CD14-positive monocyte (primary cell): ENCODE results near the gene WIZ. TPM values are rescaled to one million over a fixed set of nuclear protein-coding genes. Genes with fewer than 3 reads are reported as not detected.

Experiments used
- DNase-seq, 3 donors: peaks; one replicate each; pipeline ENCODE4 v3.0.0-alpha.2; 2011 to 2022
- H2AFZ ChIP-seq: 2 replicates; pipeline ENCODE4 v1.6.0; 2012; ENCODE audit warnings: mild to moderate bottlenecking, low read depth, low read length, inconsistent platforms; ENCODE audit not compliant: insufficient read depth, poor library complexity, severe bottlenecking
- H3K27ac ChIP-seq, 2 donors: 1 replicate in 1 of 2; 2 replicates in 1 of 2; pipeline ENCODE4 v1.5.1; 2012 to 2013; ENCODE audit warnings: low read length in 2 of 2, control low read depth in 1 of 2, inconsistent platforms in 1 of 2, low read depth in 1 of 2, mild to moderate bottlenecking in 1 of 2
- H3K27me3 ChIP-seq, 2 donors: one replicate each; pipeline versions ENCODE4 v1.6.0 to v1.6.1; 2011 to 2013; ENCODE audit warnings: low read length in 2 of 2; ENCODE audit not compliant: control insufficient read depth in 2 of 2, insufficient read depth in 2 of 2
- H3K36me3 ChIP-seq, 2 donors: replicated peaks in 1 of 2; 1 replicate in 1 of 2; 2 replicates in 1 of 2; pipeline versions ENCODE4 v1.5.1 to v1.6.1; 2012 to 2013; ENCODE audit warnings: low read length in 2 of 2, control low read depth in 1 of 2, inconsistent platforms in 1 of 2, mild to moderate bottlenecking in 1 of 2; ENCODE audit not compliant: insufficient read depth in 2 of 2, control insufficient read depth in 1 of 2
- H3K4me1 ChIP-seq, 2 donors: 1 replicate in 1 of 2; 2 replicates in 1 of 2; pipeline versions ENCODE4 v1.5.1 to v1.6.1; 2012 to 2013; ENCODE audit warnings: low read length in 2 of 2, control low read depth in 1 of 2, inconsistent platforms in 1 of 2, mild to moderate bottlenecking in 1 of 2, moderate library complexity in 1 of 2; ENCODE audit not compliant: insufficient read depth in 2 of 2, control insufficient read depth in 1 of 2
- H3K4me2 ChIP-seq: replicated peaks from 2 replicates; pipeline ENCODE3; 2012; ENCODE audit warnings: low read length, moderate library complexity, mild to moderate bottlenecking; ENCODE audit not compliant: poor library complexity, severe bottlenecking; ENCODE audit errors: extremely low read depth
- H3K4me3 ChIP-seq, 3 experiments: fragments of 200-600 bp in 1 of 3; sonication (generic) in 1 of 3; replicated peaks in 1 of 3; 1 replicate in 2 of 3; 2 replicates in 1 of 3; pipeline ENCODE4 v1.5.1; 2011 to 2013; ENCODE audit warnings: low read length in 3 of 3, mild to moderate bottlenecking in 3 of 3, control low read depth in 2 of 3, low read depth in 2 of 3, inconsistent platforms in 1 of 3, moderate library complexity in 1 of 3
- H3K79me2 ChIP-seq: 2 replicates; pipeline ENCODE4 v1.6.0; 2012; ENCODE audit warnings: mild to moderate bottlenecking, control low read depth, inconsistent platforms, low read length, moderate library complexity; ENCODE audit not compliant: insufficient read depth
- H3K9ac ChIP-seq: 2 replicates; pipeline ENCODE4 v1.6.0; 2017; ENCODE audit warnings: low read length, mild to moderate bottlenecking; ENCODE audit not compliant: insufficient read depth, poor library complexity, severe bottlenecking
- H3K9me3 ChIP-seq, 2 donors: replicated peaks in 1 of 2; 1 replicate in 1 of 2; 2 replicates in 1 of 2; pipeline versions ENCODE4 v1.5.1 to v1.6.1; 2012 to 2013; ENCODE audit warnings: low read length in 2 of 2, control low read depth in 1 of 2; ENCODE audit not compliant: control insufficient read depth in 1 of 2, insufficient read depth in 1 of 2
- H4K20me1 ChIP-seq: 2 replicates; pipeline ENCODE4 v1.6.0; 2012; ENCODE audit warnings: mild to moderate bottlenecking, low read length, control low read depth, moderate library complexity; ENCODE audit not compliant: insufficient read depth
- H3K27ac Mint-ChIP-seq, 7 donors: one replicate each; pipeline ENCODE4 v1.8.0; 2020; ENCODE audit warnings: mild to moderate bottlenecking in 7 of 7, mixed read lengths in 7 of 7, moderate library complexity in 6 of 7, inconsistent platforms in 2 of 7
- H3K27me3 Mint-ChIP-seq, 3 donors: one replicate each; pipeline ENCODE4 v1.8.0; 2021 to 2022; ENCODE audit warnings: low read depth in 3 of 3, mild to moderate bottlenecking in 3 of 3, mixed read lengths in 3 of 3, moderate library complexity in 3 of 3, inconsistent platforms in 1 of 3
- H3K36me3 Mint-ChIP-seq, 2 donors: one replicate each; pipeline ENCODE4 v1.8.0; 2020; ENCODE audit warnings: mixed read lengths in 2 of 2, inconsistent platforms in 1 of 2, mild to moderate bottlenecking in 1 of 2
- H3K4me1 Mint-ChIP-seq: one replicate; pipeline ENCODE4 v1.8.0; 2020; ENCODE audit warnings: mild to moderate bottlenecking, mixed read lengths
- H3K4me3 Mint-ChIP-seq, 2 donors: one replicate each; pipeline ENCODE4 v1.8.0; 2020; ENCODE audit warnings: mild to moderate bottlenecking in 2 of 2, mixed read lengths in 2 of 2, moderate library complexity in 1 of 2
- H3K9me3 Mint-ChIP-seq, 7 donors: one replicate each; pipeline ENCODE4 v1.8.0; 2020 to 2022; ENCODE audit warnings: mixed read lengths in 7 of 7, mild to moderate bottlenecking in 6 of 7, moderate library complexity in 6 of 7, inconsistent platforms in 2 of 7
- WGBS: methylation state at CpG from one replicate; pipeline ENCODE4 v1.1.5; 2013; ENCODE audit warnings: missing lambda C conversion rate; ENCODE audit not compliant: insufficient coverage; 5-methylcytosine and 5-hydroxymethylcytosine counted together
- intact Hi-C, 2 donors: fragments of 100-400 bp; cut with micrococcal nuclease; formaldehyde crosslinking; loops; one replicate each; pipeline versions ENCODE4 v1.15.0 to v1.15.1; 2023
- polyA plus RNA-seq, 3 donors: library from polyadenylated mRNA; depleted of rRNA in 1 of 3; unstranded in 2 of 3; stranded (reverse) in 1 of 3; fragments of 300-500 nt in 2 of 3; fragments of >200 nt in 1 of 3; fragmentation: Illumina TruSeq in 2 of 3; gene quantifications; 1 replicate in 2 of 3; 2 replicates in 1 of 3; pipeline ENCODE4 v1.2.3, GENCODE V29; 2012 to 2021
- TF ChIP-seq, protein P1 (sequence below): fragments of 200-600 bp; IDR thresholded peaks from one replicate; pipeline ENCODE4 v1.8.0; 2022; ENCODE audit warnings: antibody characterized with exemption, mild to moderate bottlenecking

The WIZ gene
- polyA plus RNA-seq, 3 donors: 0.47 to 13.7 (median 0.51) TPM

GRCh38 chr19:15427991-15428471 lies 21.7 kb downstream of the WIZ start:
- H3K36me3 Mint-ChIP-seq: peaks cover 37 to 58% of the 10 kb centered on the region in 2 donors
- Histone ChIP-seq H3K27ac (no peak overlapping the region), H3K79me2 (peaks cover 44% of the 10 kb centered on the region), H3K9ac (no peak overlapping the region), H3K27me3 (no peaks in the 10 kb centered on the region), H4K20me1 (peaks cover 28% of the 10 kb centered on the region), H3K9me3 (peaks cover 5 to 8% of the 10 kb centered on the region in 2 donors), H2AFZ (no peak overlapping the region), H3K4me1 (peaks cover 20 to 25% of the 10 kb centered on the region in 2 donors), H3K4me2 (no peak overlapping the region), H3K36me3 (peaks cover 55 to 66% of the 10 kb centered on the region in 2 donors), H3K4me3 (no peak overlapping the region)
- DNase-seq: no peak
- peaks cover 22% of the 10 kb centered on the region for H3K4me1 Mint-ChIP-seq
- 98% methylated on average over 30 of the region's 35 CpGs for WGBS
- H3K4me3 Mint-ChIP-seq: no peak overlapping the region
- intact Hi-C loops: no loop called here
- TF ChIP-seq, protein P1, sequence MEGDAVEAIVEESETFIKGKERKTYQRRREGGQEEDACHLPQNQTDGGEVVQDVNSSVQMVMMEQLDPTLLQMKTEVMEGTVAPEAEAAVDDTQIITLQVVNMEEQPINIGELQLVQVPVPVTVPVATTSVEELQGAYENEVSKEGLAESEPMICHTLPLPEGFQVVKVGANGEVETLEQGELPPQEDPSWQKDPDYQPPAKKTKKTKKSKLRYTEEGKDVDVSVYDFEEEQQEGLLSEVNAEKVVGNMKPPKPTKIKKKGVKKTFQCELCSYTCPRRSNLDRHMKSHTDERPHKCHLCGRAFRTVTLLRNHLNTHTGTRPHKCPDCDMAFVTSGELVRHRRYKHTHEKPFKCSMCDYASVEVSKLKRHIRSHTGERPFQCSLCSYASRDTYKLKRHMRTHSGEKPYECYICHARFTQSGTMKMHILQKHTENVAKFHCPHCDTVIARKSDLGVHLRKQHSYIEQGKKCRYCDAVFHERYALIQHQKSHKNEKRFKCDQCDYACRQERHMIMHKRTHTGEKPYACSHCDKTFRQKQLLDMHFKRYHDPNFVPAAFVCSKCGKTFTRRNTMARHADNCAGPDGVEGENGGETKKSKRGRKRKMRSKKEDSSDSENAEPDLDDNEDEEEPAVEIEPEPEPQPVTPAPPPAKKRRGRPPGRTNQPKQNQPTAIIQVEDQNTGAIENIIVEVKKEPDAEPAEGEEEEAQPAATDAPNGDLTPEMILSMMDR: no peak
- no peak overlapping the region for H3K27ac Mint-ChIP-seq
- peaks cover 0 to 6% (median 4%) of the 10 kb centered on the region in 7 donors for H3K9me3 Mint-ChIP-seq
- peaks cover 0 to 3% (median 0%) of the 10 kb centered on the region in 3 donors for H3K27me3 Mint-ChIP-seq

GRCh38 chr19:15427350-15427700 lies 22.4 kb downstream of the WIZ start:
- H3K4me3 ChIP-seq: no peak overlapping the region
- Mint-ChIP-seq H3K4me3 (no peak overlapping the region), H3K27me3 (peaks cover 0 to 3% (median 0%) of the 10 kb centered on the region in 3 donors), H3K4me1 (peaks cover 21% of the 10 kb centered on the region), H3K9me3 (peaks cover 0 to 8% (median 6%) of the 10 kb centered on the region in 7 donors), H3K36me3 (peaks cover 44 to 65% of the 10 kb centered on the region in 2 donors), H3K27ac (peak overlapping the region in 1 of 7 donors; percentile 24)
- no peak overlapping the region for H3K9ac ChIP-seq
- TF ChIP-seq, protein P1: no peak
- H3K4me1 ChIP-seq: peaks cover 16 to 21% of the 10 kb centered on the region in 2 donors
- no peak overlapping the region for H3K4me2 ChIP-seq
- no peak for DNase-seq
- peaks cover 28% of the 10 kb centered on the region for H4K20me1 ChIP-seq
- no peaks in the 10 kb centered on the region for H3K27me3 ChIP-seq
- 96% methylated on average over 25 of the region's 25 CpGs for WGBS
- H3K36me3 ChIP-seq: peaks cover 62 to 73% of the 10 kb centered on the region in 2 donors
- peaks cover 44% of the 10 kb centered on the region for H3K79me2 ChIP-seq
- intact Hi-C loops: no loop called here
- H2AFZ ChIP-seq: no peak overlapping the region
- H3K27ac ChIP-seq: no peak overlapping the region
- H3K9me3 ChIP-seq: peaks cover 6 to 10% of the 10 kb centered on the region in 2 donors
